Testis (tissue), 3 donors: Measurements from ENCODE around the gene ADORA3. TPM values are rescaled to one million over a fixed set of nuclear protein-coding genes. Genes with fewer than 3 reads are reported as not detected.

Experiments used
- DNase-seq: peaks from one replicate; pipeline ENCODE4 v3.0.0-alpha.2; 2019
- H3K27ac ChIP-seq, 2 donors: fragments of 200-600 bp; sonication (generic); one replicate each; pipeline ENCODE4 v1.5.1; 2019
- H3K27me3 ChIP-seq: fragments of 200-600 bp; sonication (generic); one replicate; pipeline ENCODE4 v1.5.1; 2019
- H3K36me3 ChIP-seq: fragments of 200-600 bp; sonication (generic); one replicate; pipeline ENCODE4 v1.5.1; 2017; ENCODE audit warnings: low read depth; ENCODE audit errors: missing control alignments
- H3K4me1 ChIP-seq: fragments of 200-600 bp; sonication (generic); one replicate; pipeline ENCODE4 v1.5.1; 2019
- H3K4me3 ChIP-seq, 2 donors: fragments of 200-600 bp; sonication (generic); one replicate each; pipeline ENCODE4 v1.5.1; 2017 to 2019
- H3K9me3 ChIP-seq: fragments of 200-600 bp; sonication (generic); one replicate; pipeline ENCODE4 v1.5.1; 2017
- POLR2A ChIP-seq: fragments of 450-650 bp; IDR thresholded peaks from one replicate; pipeline ENCODE4 v1.6.1; 2017; ENCODE audit warnings: antibody characterized with exemption, mild to moderate bottlenecking, moderate library complexity
- WGBS, 2 donors: methylation state at CpG; one replicate each; pipeline ENCODE4 v1.1.5; 2018; 5-methylcytosine and 5-hydroxymethylcytosine counted together
- intact Hi-C: fragments of 100-400 bp; cut with DNase I; formaldehyde crosslinking; loops from one replicate; pipeline ENCODE4 v1.15.1; 2023; ENCODE audit warnings: low total_unique reads
- polyA plus RNA-seq: library from polyadenylated mRNA; stranded (reverse); fragments of 350-450 nt; fragmentation: Illumina TruSeq; extraction: RNeasy Lipid Tissue Mini Kit (QIAGEN cat#74804); gene quantifications from one replicate; pipeline ENCODE4 v1.2.3, GENCODE V29; 2014; ENCODE audit warnings: low read depth, low replicate concordance; ENCODE audit not compliant: insufficient read depth
- total RNA-seq, 2 donors: library from RNA; depleted of rRNA; stranded (reverse); fragments of >200 nt; gene quantifications; one replicate each; pipeline ENCODE4 v1.2.3, GENCODE V29; 2016
- TF ChIP-seq, protein P1 (sequence below), 3 experiments: fragments of 450-650 bp in 2 of 3; fragments of 200-600 bp in 1 of 3; sonication (generic) in 1 of 3; IDR thresholded peaks; one replicate each; pipeline ENCODE4 v1.5.1; 2016 to 2019; ENCODE audit warnings: antibody characterized with exemption in 3 of 3, mild to moderate bottlenecking in 2 of 3, moderate library complexity in 1 of 3

The ADORA3 gene
- total and polyA plus RNA-seq, 3 donors from 2014 or later, result 2.5 to 3.8 (median 2.8) TPM

DNA sequence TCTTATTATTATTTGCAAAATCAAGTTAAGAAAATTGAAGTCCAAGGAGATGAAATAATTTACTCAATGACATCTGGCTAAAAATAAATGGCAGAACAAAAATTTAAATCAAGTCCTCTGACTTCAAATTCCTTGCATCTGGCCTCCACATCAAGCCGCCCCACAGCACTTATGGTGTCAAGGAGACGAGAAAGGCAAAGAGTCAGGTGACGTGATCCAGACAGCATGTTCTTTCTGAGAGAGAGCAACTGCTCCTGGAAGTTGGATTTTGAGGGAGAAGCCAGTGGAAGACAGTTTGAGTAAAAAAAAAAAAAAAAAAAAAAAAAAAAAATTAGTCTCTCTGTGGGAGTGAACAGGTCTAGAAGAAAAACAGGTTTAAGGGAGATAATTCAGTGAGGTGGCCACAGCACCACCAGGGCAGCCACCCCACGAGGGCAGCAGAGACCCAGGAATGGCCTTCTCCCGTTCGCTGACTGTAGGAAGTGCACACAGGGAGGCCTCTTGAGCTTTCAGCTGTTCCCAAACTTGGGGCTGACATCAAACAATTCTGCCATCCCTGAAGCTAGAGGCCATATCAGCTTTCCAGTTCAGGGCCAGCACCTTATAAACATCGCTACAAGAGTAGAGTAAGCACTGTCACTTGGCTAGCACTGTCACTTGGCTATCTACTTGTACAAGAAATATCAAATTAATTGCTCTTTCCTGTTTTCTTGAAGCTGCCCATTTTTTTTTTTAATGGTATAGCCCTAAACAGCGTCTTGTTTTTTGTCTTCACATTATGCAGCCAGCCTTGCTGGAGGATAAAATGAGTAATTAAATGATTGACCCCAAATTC is 21.8 kb downstream of the ADORA3 start:
- Histone ChIP-seq H3K4me3 (no peak overlapping the region), H3K36me3 (no peaks in the 10 kb centered on the region), H3K27ac (no peak overlapping the region), H3K9me3 (no peaks in the 10 kb centered on the region), H3K27me3 (no peaks in the 10 kb centered on the region), H3K4me1 (peaks cover 8% of the 10 kb centered on the region)
- TF ChIP-seq POLR2A, result no peak
- TF ChIP-seq, protein P1, sequence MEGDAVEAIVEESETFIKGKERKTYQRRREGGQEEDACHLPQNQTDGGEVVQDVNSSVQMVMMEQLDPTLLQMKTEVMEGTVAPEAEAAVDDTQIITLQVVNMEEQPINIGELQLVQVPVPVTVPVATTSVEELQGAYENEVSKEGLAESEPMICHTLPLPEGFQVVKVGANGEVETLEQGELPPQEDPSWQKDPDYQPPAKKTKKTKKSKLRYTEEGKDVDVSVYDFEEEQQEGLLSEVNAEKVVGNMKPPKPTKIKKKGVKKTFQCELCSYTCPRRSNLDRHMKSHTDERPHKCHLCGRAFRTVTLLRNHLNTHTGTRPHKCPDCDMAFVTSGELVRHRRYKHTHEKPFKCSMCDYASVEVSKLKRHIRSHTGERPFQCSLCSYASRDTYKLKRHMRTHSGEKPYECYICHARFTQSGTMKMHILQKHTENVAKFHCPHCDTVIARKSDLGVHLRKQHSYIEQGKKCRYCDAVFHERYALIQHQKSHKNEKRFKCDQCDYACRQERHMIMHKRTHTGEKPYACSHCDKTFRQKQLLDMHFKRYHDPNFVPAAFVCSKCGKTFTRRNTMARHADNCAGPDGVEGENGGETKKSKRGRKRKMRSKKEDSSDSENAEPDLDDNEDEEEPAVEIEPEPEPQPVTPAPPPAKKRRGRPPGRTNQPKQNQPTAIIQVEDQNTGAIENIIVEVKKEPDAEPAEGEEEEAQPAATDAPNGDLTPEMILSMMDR (IDR thresholded peaks at IDR 0.05), result peak; percentile 42 to 70 (median 50)
- 41 to 51% methylated on average over 8 of the region's 8 CpGs for WGBS, 2 donors
- intact Hi-C loops, result loop anchor here (10.0 kb wide), 1 partner anchor 273 kb away; the partner anchor contains the start of gene DDX20
- peak; percentile 82 for DNase-seq

DNA sequence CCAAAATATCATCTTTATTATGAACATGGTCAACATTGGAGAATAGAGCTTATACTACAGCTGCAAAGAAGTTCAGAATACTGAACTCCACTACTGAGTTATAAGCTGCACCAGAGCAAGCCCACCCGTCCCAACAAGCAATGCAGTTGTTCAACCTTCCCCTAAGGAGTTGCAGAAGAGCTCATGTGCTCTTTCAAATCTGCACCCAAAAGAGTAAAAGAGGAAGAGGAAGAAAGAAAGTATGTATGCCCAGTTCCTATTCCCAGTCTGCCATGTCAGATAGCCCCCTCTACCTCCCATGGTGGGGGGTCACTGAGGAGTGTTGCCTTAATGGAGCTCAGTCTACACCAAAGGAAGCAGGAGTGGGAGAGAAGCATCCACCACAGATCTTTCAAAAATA is 22.8 kb downstream of the ADORA3 start:
- WGBS, 2 donors, result 52 to 83% methylated on average over 1 of the region's 1 CpG
- DNase-seq, result no peak
- H3K4me3 ChIP-seq, result no peak overlapping the region
- TF ChIP-seq, protein P1 (IDR thresholded peaks at IDR 0.05), result no peak
- TF ChIP-seq POLR2A, result no peak
- intact Hi-C loops, result loop anchor here (10.0 kb wide), 1 partner anchor 274 kb away; the partner anchor contains the start of gene DDX20
- no peaks in the 10 kb centered on the region for H3K9me3 ChIP-seq
- no peak overlapping the region for H3K27ac ChIP-seq
- no peaks in the 10 kb centered on the region for H3K27me3 ChIP-seq
- H3K36me3 ChIP-seq, result no peaks in the 10 kb centered on the region
- H3K4me1 ChIP-seq, result peaks cover 15% of the 10 kb centered on the region

DNA sequence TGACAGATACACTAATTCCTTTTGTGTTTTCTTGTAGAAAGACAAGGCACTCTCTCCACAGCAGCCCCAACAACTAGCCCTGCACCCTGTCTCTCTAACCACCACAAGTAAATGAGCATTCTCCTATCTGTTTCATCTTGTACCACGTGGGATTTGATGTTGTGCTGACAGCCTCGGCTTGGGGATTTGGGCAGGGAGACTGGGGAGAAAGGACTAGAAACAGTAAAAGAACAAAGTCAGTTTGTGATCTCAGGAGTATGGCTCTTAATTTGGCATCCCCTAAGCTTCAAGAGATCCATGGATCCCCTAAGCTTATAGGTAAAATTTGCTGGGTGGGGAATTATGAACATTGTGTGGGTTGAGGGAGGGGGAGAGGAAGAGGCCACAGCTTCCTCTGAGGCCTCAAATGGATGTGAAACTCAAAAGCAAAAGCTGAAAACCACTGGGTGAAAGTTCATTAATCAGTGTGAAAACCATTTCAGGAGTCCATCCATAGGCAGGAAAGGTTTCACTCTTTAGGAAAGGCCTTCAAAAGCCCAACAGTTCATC is 26.6 kb downstream of the ADORA3 start:
- 57% methylated on average over 2 of the region's 2 CpGs for WGBS, 2 donors
- intact Hi-C loops, result no loop called here
- Histone ChIP-seq H3K36me3 (no peaks in the 10 kb centered on the region), H3K4me1 (peaks cover 12% of the 10 kb centered on the region), H3K9me3 (no peaks in the 10 kb centered on the region), H3K4me3 (no peak overlapping the region), H3K27ac (peak overlapping the region in 1 of 2 donors; percentile 25), H3K27me3 (no peaks in the 10 kb centered on the region)
- TF ChIP-seq, protein P1 (IDR thresholded peaks at IDR 0.05), result no peak
- no peak for TF ChIP-seq POLR2A
- no peak for DNase-seq

DNA sequence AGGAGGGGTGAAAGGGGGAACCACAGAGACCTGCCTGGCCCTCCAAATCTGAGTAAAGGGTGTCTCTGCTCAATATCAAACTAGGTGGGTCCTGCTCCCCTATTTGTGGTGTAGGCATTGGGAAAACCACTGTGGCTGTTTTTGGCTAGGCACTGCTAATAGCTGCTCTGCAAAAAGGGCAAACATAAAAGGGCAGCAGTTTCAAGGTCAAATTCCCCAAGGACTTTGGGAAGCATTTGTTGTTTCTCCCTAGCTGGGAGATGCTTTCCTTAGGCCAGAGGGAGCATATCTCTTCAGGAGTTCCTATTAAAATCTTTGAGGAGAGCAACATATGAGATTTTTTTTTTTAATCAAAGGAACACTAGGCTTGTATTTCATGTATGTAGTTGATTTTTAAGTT is 27.2 kb downstream of the ADORA3 start:
- no peak for DNase-seq
- H3K27ac ChIP-seq, result peak overlapping the region in 1 of 2 donors; percentile 25
- intact Hi-C loops, result no loop called here

More for the DNA sequence above, 27.2 kb downstream of the ADORA3 start:
- TF ChIP-seq POLR2A, result no peak
- TF ChIP-seq, protein P1 (IDR thresholded peaks at IDR 0.05), result no peak
- Histone ChIP-seq H3K4me3 (no peak overlapping the region), H3K4me1 (peaks cover 7% of the 10 kb centered on the region), H3K36me3 (no peaks in the 10 kb centered on the region), H3K27me3 (no peaks in the 10 kb centered on the region), H3K9me3 (no peaks in the 10 kb centered on the region)
